Measurements from ENCODE around the gene TNFAIP8L3.

Gene TNFAIP8L3

GRCh38 chr15:51098331-51098619 is 3.6 kb upstream of the TNFAIP8L3 start:
- no peak for DNase-seq (ENCODE audit: low read depth)
- Histone ChIP-seq H3K4me3 (ENCODE audit: low read length) (no peak overlapping the region), H3K36me3 (ENCODE audit: control insufficient read depth, insufficient read depth, low read length, severe bottlenecking) (no peaks in the 10 kb centered on the region), H3K27me3 (replicated peaks; ENCODE audit: control insufficient read depth, insufficient read depth, low read length) (no peaks in the 10 kb centered on the region), H3K4me1 (ENCODE audit: control insufficient read depth, insufficient read depth, low read length) (peaks cover 15% of the 10 kb centered on the region), H3K9ac (ENCODE audit: low read length) (no peak overlapping the region), H3K9me3 (ENCODE audit: control insufficient read depth, low read length) (no peaks in the 10 kb centered on the region)

- Histone ChIP-seq H3K9me3 (ENCODE audit: control insufficient read depth, low read length) (no peaks in the 10 kb centered on the region), H3K4me1 (ENCODE audit: control insufficient read depth, insufficient read depth, low read length) (peaks cover 10% of the 10 kb centered on the region), H3K4me3 (ENCODE audit: low read length) (no peak overlapping the region), H3K36me3 (ENCODE audit: control insufficient read depth, insufficient read depth, low read length, severe bottlenecking) (no peaks in the 10 kb centered on the region), H3K27me3 (replicated peaks; ENCODE audit: control insufficient read depth, insufficient read depth, low read length) (no peaks in the 10 kb centered on the region), H3K9ac (ENCODE audit: low read length) (no peak overlapping the region)
- DNase-seq (ENCODE audit: low read depth), result peak; percentile 57
These were observed 3.0 kb upstream of the TNFAIP8L3 start for GRCh38 chr15:51097553-51098330.

- no peak for DNase-seq (ENCODE audit: low read depth)
- no peaks in the 10 kb centered on the region for H3K27me3 ChIP-seq (replicated peaks; ENCODE audit: control insufficient read depth, insufficient read depth, low read length)
These were observed 2.3 kb upstream of the TNFAIP8L3 start for GRCh38 chr15:51096976-51097375.

GRCh38 chr15:51095681-51096331 is 1.1 kb upstream of the TNFAIP8L3 start:
- Histone ChIP-seq H3K9me3 (ENCODE audit: control insufficient read depth, low read length) (no peaks in the 10 kb centered on the region), H3K27me3 (replicated peaks; ENCODE audit: control insufficient read depth, insufficient read depth, low read length) (no peaks in the 10 kb centered on the region), H3K4me3 (ENCODE audit: low read length) (peak overlapping the region; percentile 84), H3K36me3 (ENCODE audit: control insufficient read depth, insufficient read depth, low read length, severe bottlenecking) (no peaks in the 10 kb centered on the region), H3K9ac (ENCODE audit: low read length) (no peak overlapping the region), H3K4me1 (ENCODE audit: control insufficient read depth, insufficient read depth, low read length) (peaks cover 10% of the 10 kb centered on the region)
- DNase-seq (ENCODE audit: low read depth), result no peak

More at GRCh38 chr15:51096976-51097375, 2.3 kb upstream of the TNFAIP8L3 start:
- H3K4me3 ChIP-seq (ENCODE audit: low read length), result no peak overlapping the region
- no peaks in the 10 kb centered on the region for H3K36me3 ChIP-seq (ENCODE audit: control insufficient read depth, insufficient read depth, low read length, severe bottlenecking)
- H3K4me1 ChIP-seq (ENCODE audit: control insufficient read depth, insufficient read depth, low read length), result peaks cover 10% of the 10 kb centered on the region
- H3K9me3 ChIP-seq (ENCODE audit: control insufficient read depth, low read length), result no peaks in the 10 kb centered on the region
- no peak overlapping the region for H3K9ac ChIP-seq (ENCODE audit: low read length)

- Histone ChIP-seq H3K9me3 (ENCODE audit: control insufficient read depth, low read length) (no peaks in the 10 kb centered on the region), H3K9ac (ENCODE audit: low read length) (peak overlapping the region; percentile 77), H3K4me3 (ENCODE audit: low read length) (peak overlapping the region; percentile 82), H3K27me3 (replicated peaks; ENCODE audit: control insufficient read depth, insufficient read depth, low read length) (no peaks in the 10 kb centered on the region), H3K4me1 (ENCODE audit: control insufficient read depth, insufficient read depth, low read length) (peaks cover 24% of the 10 kb centered on the region), H3K36me3 (ENCODE audit: control insufficient read depth, insufficient read depth, low read length, severe bottlenecking) (no peaks in the 10 kb centered on the region)
- peak; percentile 50 for DNase-seq (ENCODE audit: low read depth)
These were observed 684 bp downstream of the TNFAIP8L3 start for GRCh38 chr15:51093839-51094605.

- no peaks in the 10 kb centered on the region for H3K27me3 ChIP-seq (replicated peaks; ENCODE audit: control insufficient read depth, insufficient read depth, low read length)
- H3K4me3 ChIP-seq (ENCODE audit: low read length), result peak overlapping the region; percentile 82
- no peak for DNase-seq (ENCODE audit: low read depth)
- H3K9ac ChIP-seq (ENCODE audit: low read length), result peak overlapping the region; percentile 77
- no peaks in the 10 kb centered on the region for H3K36me3 ChIP-seq (ENCODE audit: control insufficient read depth, insufficient read depth, low read length, severe bottlenecking)
- H3K4me1 ChIP-seq (ENCODE audit: control insufficient read depth, insufficient read depth, low read length), result peaks cover 25% of the 10 kb centered on the region
- H3K9me3 ChIP-seq (ENCODE audit: control insufficient read depth, low read length), result no peaks in the 10 kb centered on the region
These were observed 1.2 kb downstream of the TNFAIP8L3 start for GRCh38 chr15:51093488-51093838.

- H3K9ac ChIP-seq (ENCODE audit: low read length), result no peak overlapping the region
- DNase-seq (ENCODE audit: low read depth), result no peak
- H3K4me1 ChIP-seq (ENCODE audit: control insufficient read depth, insufficient read depth, low read length), result peaks cover 18% of the 10 kb centered on the region
- no peak overlapping the region for H3K4me3 ChIP-seq (ENCODE audit: low read length)
- no peaks in the 10 kb centered on the region for H3K9me3 ChIP-seq (ENCODE audit: control insufficient read depth, low read length)
- H3K36me3 ChIP-seq (ENCODE audit: control insufficient read depth, insufficient read depth, low read length, severe bottlenecking), result no peaks in the 10 kb centered on the region
- H3K27me3 ChIP-seq (replicated peaks; ENCODE audit: control insufficient read depth, insufficient read depth, low read length), result no peaks in the 10 kb centered on the region
These were observed 2.1 kb downstream of the TNFAIP8L3 start for GRCh38 chr15:51092480-51093040.

- H3K36me3 ChIP-seq (ENCODE audit: control insufficient read depth, insufficient read depth, low read length, severe bottlenecking), result no peaks in the 10 kb centered on the region
- H3K9me3 ChIP-seq (ENCODE audit: control insufficient read depth, low read length), result no peaks in the 10 kb centered on the region
- no peak overlapping the region for H3K4me3 ChIP-seq (ENCODE audit: low read length)
- no peak for DNase-seq (ENCODE audit: low read depth)
- no peak overlapping the region for H3K9ac ChIP-seq (ENCODE audit: low read length)
- H3K4me1 ChIP-seq (ENCODE audit: control insufficient read depth, insufficient read depth, low read length), result peaks cover 27% of the 10 kb centered on the region
- H3K27me3 ChIP-seq (replicated peaks; ENCODE audit: control insufficient read depth, insufficient read depth, low read length), result no peaks in the 10 kb centered on the region
These were observed 4.0 kb downstream of the TNFAIP8L3 start for GRCh38 chr15:51090753-51091152.

GRCh38 chr15:51089699-51090453 is 4.8 kb downstream of the TNFAIP8L3 start:
- Histone ChIP-seq H3K27me3 (replicated peaks; ENCODE audit: control insufficient read depth, insufficient read depth, low read length) (no peaks in the 10 kb centered on the region), H3K4me1 (ENCODE audit: control insufficient read depth, insufficient read depth, low read length) (peaks cover 27% of the 10 kb centered on the region), H3K4me3 (ENCODE audit: low read length) (no peak overlapping the region), H3K9ac (ENCODE audit: low read length) (no peak overlapping the region), H3K36me3 (ENCODE audit: control insufficient read depth, insufficient read depth, low read length, severe bottlenecking) (no peaks in the 10 kb centered on the region), H3K9me3 (ENCODE audit: control insufficient read depth, low read length) (no peaks in the 10 kb centered on the region)
- no peak for DNase-seq (ENCODE audit: low read depth)

GRCh38 chr15:51089041-51089440 is 5.7 kb downstream of the TNFAIP8L3 start:
- no peak for DNase-seq (ENCODE audit: low read depth)
- Histone ChIP-seq H3K4me1 (ENCODE audit: control insufficient read depth, insufficient read depth, low read length) (peaks cover 31% of the 10 kb centered on the region), H3K27me3 (replicated peaks; ENCODE audit: control insufficient read depth, insufficient read depth, low read length) (no peaks in the 10 kb centered on the region), H3K9ac (ENCODE audit: low read length) (no peak overlapping the region), H3K9me3 (ENCODE audit: control insufficient read depth, low read length) (no peaks in the 10 kb centered on the region), H3K4me3 (ENCODE audit: low read length) (no peak overlapping the region), H3K36me3 (ENCODE audit: control insufficient read depth, insufficient read depth, low read length, severe bottlenecking) (no peaks in the 10 kb centered on the region)
